HG02840 (cell line): ENCODE data around the gene MAGEA9B.
A peak's percentile ranks its signal among the peaks of the same experiment; 100 is the strongest.
"Not testable (repeated sequence)": the region's sequence is repeated elsewhere in the genome, so short reads cannot be mapped to it uniquely, and the experiment has no call there.

Source experiments
- ATAC-seq: cut with Tn5 transposase; IDR thresholded peaks from one replicate; pipeline ENCODE4 v1.9.1; 2021; ENCODE audit warnings: mild to moderate bottlenecking, moderate library complexity, moderate number of reproducible peaks; ENCODE audit not compliant: unreplicated experiment, low FRiP score

Gene MAGEA9B, protein sequence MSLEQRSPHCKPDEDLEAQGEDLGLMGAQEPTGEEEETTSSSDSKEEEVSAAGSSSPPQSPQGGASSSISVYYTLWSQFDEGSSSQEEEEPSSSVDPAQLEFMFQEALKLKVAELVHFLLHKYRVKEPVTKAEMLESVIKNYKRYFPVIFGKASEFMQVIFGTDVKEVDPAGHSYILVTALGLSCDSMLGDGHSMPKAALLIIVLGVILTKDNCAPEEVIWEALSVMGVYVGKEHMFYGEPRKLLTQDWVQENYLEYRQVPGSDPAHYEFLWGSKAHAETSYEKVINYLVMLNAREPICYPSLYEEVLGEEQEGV

GRCh38 chrX:149587359-149587758, at the start of gene MAGEA9B:
TSS of gene MAGEA9B (minus strand) at chrX:149587459. CDS start at chrX:149583179, 4,280 bp downstream.
- ATAC-seq = not testable (repeated sequence)

DNA sequence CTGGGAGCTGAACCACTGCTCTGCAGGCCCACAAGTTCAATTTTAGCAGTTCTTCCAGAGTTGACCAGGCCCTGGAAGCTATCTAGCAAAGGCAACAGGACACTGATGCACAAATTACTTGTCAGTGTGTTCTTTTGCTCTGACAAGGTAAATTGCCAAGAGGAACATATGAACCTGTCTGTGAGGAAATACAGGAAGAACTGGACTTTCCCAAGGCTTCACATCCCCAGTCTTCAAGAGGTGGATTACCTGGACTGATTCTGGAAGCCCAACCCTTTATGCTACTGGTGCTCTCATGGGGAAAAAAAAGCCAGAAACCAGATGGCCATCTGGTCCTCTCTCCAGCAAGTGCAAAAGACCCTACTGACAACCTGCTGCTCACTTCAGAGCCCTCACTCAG, 46.3 kb upstream of the MAGEA9B start:
- ATAC-seq = no peak

DNA sequence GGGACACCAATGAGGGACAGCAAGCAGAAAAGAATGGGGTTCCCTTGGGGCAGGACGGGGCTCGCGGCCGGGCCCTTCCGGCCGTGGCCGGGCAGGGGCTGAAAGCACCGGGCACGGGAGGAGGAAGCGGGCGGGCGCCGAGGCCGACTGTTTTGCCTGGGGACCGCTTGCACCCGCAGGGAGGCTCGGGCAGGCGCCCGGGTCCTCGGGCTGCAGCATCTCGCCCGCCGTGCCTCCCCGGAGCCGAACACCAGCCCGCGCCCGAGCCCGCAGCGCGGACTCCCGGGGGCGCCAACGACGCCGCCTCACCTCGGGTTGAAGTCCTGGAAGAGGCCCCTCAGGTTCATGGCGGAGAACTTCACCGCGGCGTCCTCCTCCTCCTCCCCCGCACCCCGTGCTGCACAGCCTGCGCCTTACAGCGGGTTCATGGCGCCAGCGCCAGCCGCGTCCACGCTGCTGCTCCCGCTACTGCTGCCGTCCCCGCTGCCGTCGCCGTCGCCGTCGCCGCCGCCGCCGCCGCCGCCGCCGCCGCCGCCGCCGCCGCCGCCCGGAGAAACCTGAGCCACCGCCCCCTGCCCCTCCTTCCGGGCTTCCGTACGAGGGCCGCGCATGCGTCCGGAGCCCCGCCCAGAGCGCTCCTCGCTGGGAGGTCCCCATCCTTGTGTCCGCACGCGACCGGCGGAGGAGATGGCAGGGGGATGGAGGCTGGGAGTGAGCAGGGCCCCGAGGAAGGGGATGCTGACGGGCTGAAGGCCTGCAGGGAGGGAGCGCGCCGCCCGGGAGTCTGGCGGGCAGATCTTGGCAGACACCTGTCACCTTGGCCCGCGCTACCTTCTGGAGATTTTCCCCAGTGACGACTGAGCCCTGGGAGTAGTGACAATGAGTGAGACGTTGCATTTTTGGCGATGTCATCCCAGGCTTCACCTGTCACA, 44.2 kb upstream of the MAGEA9B start, which contains the start of gene TMEM185A:
TMEM185A (minus strand) TSS at position 559 of the 932 bp plus-strand sequence; CDS start at position 347, 212 bp downstream.
- ATAC-seq = peak; percentile 88

DNA sequence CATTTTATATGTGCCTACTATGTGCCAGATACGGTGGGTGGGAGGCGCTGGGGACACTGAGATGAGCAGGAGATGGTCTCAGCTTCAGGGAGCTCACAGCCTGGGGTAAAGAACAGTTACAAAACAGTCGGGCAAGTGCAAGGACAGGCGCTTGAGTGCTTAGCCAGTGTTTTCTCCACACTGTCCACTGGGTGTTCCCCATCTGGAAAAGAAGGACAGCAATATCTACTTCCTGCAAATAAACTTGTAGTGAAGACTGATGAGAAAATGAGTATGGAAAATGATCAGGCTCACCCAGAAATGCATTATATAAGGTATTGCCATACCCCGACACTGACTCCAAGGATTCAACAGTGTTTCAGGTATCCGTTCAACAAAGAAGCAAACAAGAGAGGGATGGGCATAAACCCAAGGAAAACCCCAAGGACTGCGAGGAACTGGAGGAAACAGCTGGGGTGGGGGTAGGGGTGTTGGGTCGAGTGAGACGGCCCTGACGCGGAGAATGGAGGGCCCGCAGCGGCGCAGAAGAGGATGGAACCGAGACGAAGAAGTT, 43.5 kb upstream of the MAGEA9B start:
- ATAC-seq = no peak

DNA sequence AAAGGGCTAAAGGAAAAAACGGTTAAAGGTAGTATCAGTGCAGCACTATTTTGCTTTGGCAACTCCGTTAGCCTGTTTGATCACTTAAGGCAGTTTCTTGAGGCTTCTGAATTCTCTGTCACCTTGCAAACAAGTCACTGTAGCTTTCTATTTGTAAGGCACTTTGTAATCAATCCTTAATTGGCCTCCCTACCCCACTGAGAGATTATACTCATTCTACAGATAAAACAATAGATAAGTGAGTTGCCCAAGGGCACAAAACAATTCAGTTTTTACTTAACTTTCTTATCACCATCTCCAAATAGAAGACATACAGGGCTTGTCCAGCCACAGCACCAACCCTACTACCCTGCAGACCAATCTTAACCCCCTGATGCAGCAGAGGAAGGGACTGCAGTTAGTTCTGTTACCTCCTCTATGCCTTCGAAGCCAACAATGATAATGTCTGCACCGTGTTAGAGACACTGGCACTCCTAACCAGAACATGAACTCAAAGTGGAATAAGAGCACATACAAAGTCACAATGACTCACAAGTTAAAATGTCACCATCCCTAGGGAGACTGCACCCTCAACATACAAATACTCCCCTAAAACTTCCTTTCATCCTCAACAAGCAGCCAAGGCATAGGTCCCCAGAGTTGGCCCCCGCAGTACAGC, 42.6 kb upstream of the MAGEA9B start:
- no peak for ATAC-seq

DNA sequence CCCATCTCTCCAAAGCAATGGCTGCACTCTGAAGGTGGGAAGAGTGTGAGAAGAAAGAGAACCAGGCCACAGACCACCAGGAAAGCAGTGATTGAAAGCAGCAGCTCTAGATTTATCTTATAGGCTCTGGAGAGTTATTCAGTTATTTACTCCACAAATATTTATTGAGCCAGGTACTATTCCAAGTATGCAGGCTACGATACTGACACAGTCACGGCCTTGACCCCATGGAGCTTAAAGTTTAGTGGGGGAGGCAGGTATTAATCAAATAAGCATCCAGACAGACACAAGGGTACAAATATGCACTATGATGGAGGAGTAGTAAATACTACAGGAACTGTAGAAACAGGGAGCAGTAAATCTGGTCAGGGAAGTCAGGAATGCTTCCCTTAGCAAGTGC, 41.5 kb upstream of the MAGEA9B start:
- no peak for ATAC-seq

GRCh38 chrX:149628280-149628679, 41.0 kb upstream of the MAGEA9B start:
- ATAC-seq = no peak

DNA sequence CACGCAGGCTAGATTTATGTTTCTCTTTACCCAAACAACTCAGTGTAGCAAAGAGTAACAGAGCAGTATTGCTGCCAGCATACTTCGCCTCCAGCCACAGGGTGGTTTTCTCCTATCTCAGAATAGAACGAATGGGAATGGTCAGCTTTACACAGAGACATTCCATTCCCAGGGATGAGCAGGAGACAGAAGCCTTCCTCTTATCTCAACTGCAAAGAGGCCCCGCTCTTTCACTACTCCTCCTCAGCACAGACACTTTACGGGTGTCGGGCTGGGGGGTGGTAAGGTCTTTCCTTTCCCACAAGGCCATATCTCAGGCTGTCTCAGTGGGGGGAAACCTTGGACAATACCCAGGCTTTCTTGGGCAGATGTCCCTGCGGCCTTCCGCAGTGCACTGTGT, 39.6 kb upstream of the MAGEA9B start:
- not testable (repeated sequence) for ATAC-seq

DNA sequence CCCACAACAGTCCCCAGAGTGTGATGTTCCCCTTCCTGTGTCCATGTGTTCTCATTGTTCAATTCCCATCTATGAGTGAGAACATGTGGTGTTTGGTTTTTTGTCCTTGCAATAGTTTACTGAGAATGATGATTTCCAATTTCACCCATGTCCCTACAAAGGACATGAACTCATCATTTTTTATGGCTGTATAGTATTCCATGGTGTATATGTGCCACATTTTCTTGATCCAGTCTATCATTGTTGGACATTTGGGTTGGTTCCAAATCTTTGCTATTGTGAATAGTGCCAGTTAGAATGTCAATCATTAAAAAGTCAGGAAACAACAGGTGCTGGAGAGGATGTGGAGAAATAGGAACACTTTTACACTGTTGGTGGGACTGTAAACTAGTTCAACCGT, 32.4 kb upstream of the MAGEA9B start:
- ATAC-seq = not testable (repeated sequence)

DNA sequence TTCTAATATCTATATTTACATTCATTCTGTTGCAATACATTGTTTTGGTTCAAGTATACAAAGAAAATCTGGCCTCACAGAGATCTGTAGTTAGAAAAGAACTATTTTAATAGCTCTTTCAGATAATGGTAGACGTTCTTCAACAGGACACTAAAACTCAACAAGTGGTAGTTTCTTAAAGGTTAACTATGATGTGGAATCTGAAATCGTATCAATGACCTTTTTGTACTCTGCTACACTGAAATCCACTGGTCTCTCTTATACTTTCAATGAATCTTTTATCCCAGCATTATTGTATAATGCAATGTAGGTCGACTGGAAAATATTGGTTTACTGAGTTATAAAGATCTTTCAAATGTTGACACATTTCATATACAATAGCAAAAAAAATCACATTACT, 31.6 kb upstream of the MAGEA9B start:
- no peak for ATAC-seq

GRCh38 chrX:149611623-149612175, 24.4 kb upstream of the MAGEA9B start:
- ATAC-seq = no peak

DNA sequence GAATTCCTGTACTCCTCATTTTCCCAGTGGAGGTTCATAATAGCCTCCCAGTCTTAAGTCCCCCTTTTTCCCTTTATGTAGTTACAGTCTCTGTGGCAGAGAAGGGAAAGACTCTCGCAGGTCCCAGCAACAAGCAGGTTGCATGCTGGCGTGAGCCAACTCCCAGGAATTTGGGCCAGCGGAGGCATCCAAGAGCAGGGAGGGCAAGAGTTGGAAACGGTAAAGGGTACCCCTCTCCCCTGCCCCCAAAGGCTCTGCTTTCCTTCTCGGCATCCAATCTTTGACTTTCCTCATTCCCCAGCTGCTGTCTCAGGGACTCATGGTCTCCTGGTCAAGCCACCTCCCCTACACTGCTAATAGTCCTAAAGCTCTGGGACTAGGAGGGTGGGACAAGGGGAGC, 23.3 kb upstream of the MAGEA9B start:
- no peak for ATAC-seq

GRCh38 chrX:149607699-149608098, 20.4 kb upstream of the MAGEA9B start:
- no peak for ATAC-seq

- not testable (repeated sequence) for ATAC-seq
Observed at GRCh38 chrX:149605248-149605885, 18.1 kb upstream of the MAGEA9B start.

DNA sequence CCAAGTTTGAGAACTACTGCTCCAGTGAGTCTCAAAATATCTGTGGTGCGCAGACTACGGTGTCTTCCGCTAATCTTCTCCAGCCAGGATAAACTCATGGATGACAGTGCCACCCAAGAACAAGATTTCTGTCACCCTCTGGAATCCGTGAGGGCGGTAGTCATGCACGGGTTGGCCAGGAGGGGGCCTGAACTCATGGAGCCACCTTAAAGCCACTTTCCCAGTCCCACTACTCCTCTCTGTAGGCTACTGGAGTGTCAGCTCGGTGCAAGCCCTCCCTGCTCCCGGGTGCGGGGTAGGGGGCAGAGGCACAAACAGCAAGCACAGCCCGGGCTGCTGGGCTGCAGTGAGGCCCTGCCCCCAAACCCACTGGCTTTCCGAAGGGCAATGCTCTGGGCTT, 11.3 kb upstream of the MAGEA9B start:
- not testable (repeated sequence) for ATAC-seq

DNA sequence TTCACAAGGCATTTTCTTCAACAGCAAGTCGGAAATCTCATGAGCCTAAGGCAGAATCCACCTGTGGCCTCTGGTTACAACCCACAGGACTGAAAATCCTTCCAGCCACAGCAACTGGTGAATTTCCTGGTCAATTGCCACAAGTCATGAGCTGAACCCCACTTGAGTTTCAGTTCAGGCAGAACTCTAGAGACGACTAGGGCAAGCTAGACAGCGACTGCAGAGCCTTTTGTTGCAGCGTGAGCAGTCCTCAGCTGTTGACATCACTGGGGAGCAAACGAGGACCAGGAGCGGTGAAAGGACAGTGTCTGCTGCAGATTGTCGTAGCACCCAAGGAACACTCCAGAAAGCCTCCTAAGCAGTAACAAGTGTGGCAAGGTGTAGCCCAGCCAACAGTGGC, 8.7 kb upstream of the MAGEA9B start:
- not testable (repeated sequence) for ATAC-seq

- ATAC-seq = not testable (repeated sequence)
Observed at GRCh38 chrX:149595214-149595613, 8.0 kb upstream of the MAGEA9B start, which contains the start of gene HSFX2. TSS of gene HSFX2 (minus strand) at chrX:149595314. CDS start at chrX:149594700, 614 bp downstream.

GRCh38 chrX:149590993-149591392, 3.7 kb upstream of the MAGEA9B start:
- not testable (repeated sequence) for ATAC-seq

- not testable (repeated sequence) for ATAC-seq
Observed at GRCh38 chrX:149585631-149586030, 1.6 kb downstream of the MAGEA9B start.

GRCh38 chrX:149573456-149573855, 13.8 kb downstream of the MAGEA9B start:
- ATAC-seq = peak; percentile 96
